ENCODE data around the gene IL3RA. TPM values are rescaled to one million over a fixed set of nuclear protein-coding genes. Genes with fewer than 3 reads are reported as not detected.

IL3RA gene
- polyA plus RNA-seq, 1 of the 3 experiments (the other 2 are of a cell fraction): not detected

DNA sequence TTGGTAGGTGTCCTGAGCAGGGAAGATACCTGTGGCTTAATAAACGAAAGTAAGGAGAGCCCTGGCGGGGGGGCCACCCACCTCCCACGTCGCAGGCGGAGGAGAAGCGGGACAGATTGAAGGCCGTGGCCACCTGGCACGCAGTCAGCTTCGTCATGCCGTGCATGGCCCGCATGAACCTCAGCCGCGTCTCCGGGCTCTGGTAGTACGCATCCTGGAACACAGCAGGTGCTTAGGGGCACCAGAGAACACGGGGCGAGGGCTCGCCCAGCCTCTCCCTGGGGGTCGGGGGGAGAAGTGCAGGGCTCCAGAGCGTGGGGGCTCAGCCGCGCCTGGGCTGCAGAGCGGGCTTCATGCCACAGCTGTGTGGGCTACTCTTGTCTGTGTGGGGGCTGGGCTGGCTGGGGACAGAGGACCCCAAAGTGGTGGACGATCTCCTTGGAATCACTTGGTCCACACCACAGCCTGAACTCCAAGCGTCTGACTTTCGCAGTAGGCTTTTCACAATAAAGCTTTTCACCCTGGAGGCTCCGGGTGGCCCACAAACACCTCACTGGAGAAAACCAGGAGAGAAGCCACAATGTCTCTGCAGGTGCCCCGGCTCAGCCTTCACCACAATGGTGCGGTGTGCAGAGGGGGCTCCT is 82.4 kb downstream of the IL3RA start:
- no peaks in the 10 kb centered on the region for H3K79me2 ChIP-seq (ENCODE audit: insufficient read depth)
- CTCF ChIA-PET: no interaction called here
- TF ChIP-seq, protein P1, sequence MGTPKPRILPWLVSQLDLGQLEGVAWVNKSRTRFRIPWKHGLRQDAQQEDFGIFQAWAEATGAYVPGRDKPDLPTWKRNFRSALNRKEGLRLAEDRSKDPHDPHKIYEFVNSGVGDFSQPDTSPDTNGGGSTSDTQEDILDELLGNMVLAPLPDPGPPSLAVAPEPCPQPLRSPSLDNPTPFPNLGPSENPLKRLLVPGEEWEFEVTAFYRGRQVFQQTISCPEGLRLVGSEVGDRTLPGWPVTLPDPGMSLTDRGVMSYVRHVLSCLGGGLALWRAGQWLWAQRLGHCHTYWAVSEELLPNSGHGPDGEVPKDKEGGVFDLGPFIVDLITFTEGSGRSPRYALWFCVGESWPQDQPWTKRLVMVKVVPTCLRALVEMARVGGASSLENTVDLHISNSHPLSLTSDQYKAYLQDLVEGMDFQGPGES (IDR thresholded peaks at IDR 0.05; ENCODE audit: low read depth, low read length): no peak
- TF ChIP-seq JUND (IDR thresholded peaks at IDR 0.05) (no peak), POLR2AphosphoS5 (IDR thresholded peaks at IDR 0.05; ENCODE audit: low read depth, low read length) (0 out of 2 replicates have a peak, but pooled peaks have one; percentile 14)
- no peaks in the 10 kb centered on the region for H3K4me1 ChIP-seq (ENCODE audit: control insufficient read depth in 1 of 2, insufficient read depth in 2 of 2, low read depth in 1 of 2, low read length in 1 of 2)
- H3K9me2 ChIP-seq: no peaks in the 10 kb centered on the region
- no peak overlapping the region for H3K4me2 ChIP-seq
- DNase-seq: no peak
- no peak overlapping the region for H3K9ac ChIP-seq
- peaks cover 0 to 22% of the 10 kb centered on the region in 2 experiments for H3K36me3 ChIP-seq (replicated peaks in 1 of 2; ENCODE audit: control insufficient read depth in 1 of 2, insufficient read depth in 2 of 2, low read length in 1 of 2)
- no peaks in the 10 kb centered on the region for H3K9me3 ChIP-seq
- H3F3A ChIP-seq (replicated peaks; ENCODE audit: insufficient read depth): peaks cover 9% of the 10 kb centered on the region
- H4K20me1 ChIP-seq (ENCODE audit: insufficient read depth): no peaks in the 10 kb centered on the region
- H3K4me3 ChIP-seq (ENCODE audit: low read depth in 2 of 2, low read length in 1 of 2): no peak overlapping the region
- 89% methylated on average over 17 of the region's 29 CpGs for WGBS (ENCODE audit: low lambda C conversion rate)
- H3K27me3 ChIP-seq (ENCODE audit: insufficient read depth): no peaks in the 10 kb centered on the region
- no peak overlapping the region for H3K27ac ChIP-seq (ENCODE audit: low read depth in 2 of 2, low read length in 1 of 2)
- POLR2A ChIA-PET: no interaction called here
- H2AFZ ChIP-seq (ENCODE audit: low read depth): no peak overlapping the region

DNA sequence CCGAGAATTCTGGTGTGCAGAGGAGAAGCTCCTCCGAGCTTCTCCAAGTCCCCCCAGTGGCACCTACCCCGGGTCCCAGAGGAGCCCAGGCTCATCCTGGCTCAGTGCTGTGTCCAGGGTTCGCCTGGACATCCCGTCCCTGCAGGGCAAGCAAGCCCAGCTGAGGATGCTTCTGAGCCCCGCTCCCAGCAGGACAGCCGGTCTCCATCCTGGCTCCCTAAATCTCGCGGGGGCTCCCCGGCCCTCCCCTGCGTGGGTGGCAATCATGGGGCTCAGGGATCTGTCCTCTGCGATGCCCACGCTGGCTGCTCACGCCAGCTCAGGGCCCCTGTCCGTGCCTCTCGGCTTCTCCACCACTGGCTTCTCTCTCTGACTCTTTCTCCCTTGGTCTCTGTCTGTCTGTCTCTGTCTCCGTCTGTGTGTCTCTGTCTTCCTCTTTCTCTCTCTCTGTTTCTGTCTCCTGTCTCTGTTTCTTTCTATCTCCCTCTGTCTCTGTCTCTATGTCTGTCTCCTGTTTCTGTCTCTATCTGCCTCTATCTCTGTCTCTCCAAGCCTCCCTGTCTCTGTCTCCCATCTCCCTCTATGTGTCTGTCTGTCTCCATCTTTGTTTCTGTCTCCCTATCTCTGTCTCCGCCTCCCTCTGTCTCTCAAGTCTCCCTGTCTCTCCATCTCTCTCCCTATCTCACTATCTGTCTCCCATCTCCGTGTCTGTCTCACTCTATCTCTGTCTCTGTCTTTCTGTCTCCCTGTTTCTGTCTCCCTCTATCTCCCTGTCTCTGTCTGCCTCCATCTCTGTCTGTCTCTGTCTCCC is 83.2 kb downstream of the IL3RA start:
- Histone ChIP-seq H3K27ac (ENCODE audit: low read depth in 2 of 2, low read length in 1 of 2) (no peak overlapping the region), H3F3A (replicated peaks; ENCODE audit: insufficient read depth) (peaks cover 9% of the 10 kb centered on the region), H3K36me3 (replicated peaks in 1 of 2; ENCODE audit: control insufficient read depth in 1 of 2, insufficient read depth in 2 of 2, low read length in 1 of 2) (peaks cover 0 to 18% of the 10 kb centered on the region in 2 experiments), H4K20me1 (ENCODE audit: insufficient read depth) (no peaks in the 10 kb centered on the region), H3K4me2 (no peak overlapping the region), H3K27me3 (ENCODE audit: insufficient read depth) (no peaks in the 10 kb centered on the region), H3K4me3 (ENCODE audit: low read depth in 2 of 2, low read length in 1 of 2) (no peak overlapping the region), H3K9me2 (no peaks in the 10 kb centered on the region), H3K9me3 (no peaks in the 10 kb centered on the region), H3K9ac (no peak overlapping the region), H3K79me2 (ENCODE audit: insufficient read depth) (no peaks in the 10 kb centered on the region), H2AFZ (ENCODE audit: low read depth) (no peak overlapping the region), H3K4me1 (ENCODE audit: control insufficient read depth in 1 of 2, insufficient read depth in 2 of 2, low read depth in 1 of 2, low read length in 1 of 2) (no peaks in the 10 kb centered on the region)
- CTCF ChIA-PET: no interaction called here
- POLR2A ChIA-PET: no interaction called here
- 87% methylated on average over 10 of the region's 19 CpGs for WGBS (ENCODE audit: low lambda C conversion rate)
- DNase-seq: no peak
- no peak for TF ChIP-seq TEAD4 (IDR thresholded peaks at IDR 0.05; ENCODE audit: borderline replicate concordance, insufficient read depth)
- TF ChIP-seq, protein P2, sequence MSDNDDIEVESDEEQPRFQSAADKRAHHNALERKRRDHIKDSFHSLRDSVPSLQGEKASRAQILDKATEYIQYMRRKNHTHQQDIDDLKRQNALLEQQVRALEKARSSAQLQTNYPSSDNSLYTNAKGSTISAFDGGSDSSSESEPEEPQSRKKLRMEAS (IDR thresholded peaks at IDR 0.05; ENCODE audit: low read depth): no peak
- TF ChIP-seq MXI1 (IDR thresholded peaks at IDR 0.05; ENCODE audit: low read depth, low read length): no peak
- TF ChIP-seq, protein P3, sequence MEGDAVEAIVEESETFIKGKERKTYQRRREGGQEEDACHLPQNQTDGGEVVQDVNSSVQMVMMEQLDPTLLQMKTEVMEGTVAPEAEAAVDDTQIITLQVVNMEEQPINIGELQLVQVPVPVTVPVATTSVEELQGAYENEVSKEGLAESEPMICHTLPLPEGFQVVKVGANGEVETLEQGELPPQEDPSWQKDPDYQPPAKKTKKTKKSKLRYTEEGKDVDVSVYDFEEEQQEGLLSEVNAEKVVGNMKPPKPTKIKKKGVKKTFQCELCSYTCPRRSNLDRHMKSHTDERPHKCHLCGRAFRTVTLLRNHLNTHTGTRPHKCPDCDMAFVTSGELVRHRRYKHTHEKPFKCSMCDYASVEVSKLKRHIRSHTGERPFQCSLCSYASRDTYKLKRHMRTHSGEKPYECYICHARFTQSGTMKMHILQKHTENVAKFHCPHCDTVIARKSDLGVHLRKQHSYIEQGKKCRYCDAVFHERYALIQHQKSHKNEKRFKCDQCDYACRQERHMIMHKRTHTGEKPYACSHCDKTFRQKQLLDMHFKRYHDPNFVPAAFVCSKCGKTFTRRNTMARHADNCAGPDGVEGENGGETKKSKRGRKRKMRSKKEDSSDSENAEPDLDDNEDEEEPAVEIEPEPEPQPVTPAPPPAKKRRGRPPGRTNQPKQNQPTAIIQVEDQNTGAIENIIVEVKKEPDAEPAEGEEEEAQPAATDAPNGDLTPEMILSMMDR (IDR thresholded peaks at IDR 0.05): no peak
- TF ChIP-seq YY1 (IDR thresholded peaks at IDR 0.05; ENCODE audit: low read depth): no peak
- TF ChIP-seq, protein P4, sequence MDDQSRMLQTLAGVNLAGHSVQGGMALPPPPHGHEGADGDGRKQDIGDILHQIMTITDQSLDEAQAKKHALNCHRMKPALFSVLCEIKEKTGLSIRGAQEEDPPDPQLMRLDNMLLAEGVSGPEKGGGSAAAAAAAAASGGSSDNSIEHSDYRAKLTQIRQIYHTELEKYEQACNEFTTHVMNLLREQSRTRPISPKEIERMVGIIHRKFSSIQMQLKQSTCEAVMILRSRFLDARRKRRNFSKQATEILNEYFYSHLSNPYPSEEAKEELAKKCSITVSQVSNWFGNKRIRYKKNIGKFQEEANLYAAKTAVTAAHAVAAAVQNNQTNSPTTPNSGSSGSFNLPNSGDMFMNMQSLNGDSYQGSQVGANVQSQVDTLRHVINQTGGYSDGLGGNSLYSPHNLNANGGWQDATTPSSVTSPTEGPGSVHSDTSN (IDR thresholded peaks at IDR 0.05): no peak
- TF ChIP-seq TCF12 (IDR thresholded peaks at IDR 0.05): no peak
- no peak for TF ChIP-seq RAD21 (IDR thresholded peaks at IDR 0.05; ENCODE audit: low read length)
- TF ChIP-seq FOSL2 (IDR thresholded peaks at IDR 0.05; ENCODE audit: borderline replicate concordance, low read depth): no peak
- TF ChIP-seq, protein P1 (IDR thresholded peaks at IDR 0.05; ENCODE audit: low read depth, low read length): no peak
- no peak for TF ChIP-seq SIN3A (IDR thresholded peaks at IDR 0.05; ENCODE audit: borderline replicate concordance, low read depth, low read length)
- TF ChIP-seq, protein P5, sequence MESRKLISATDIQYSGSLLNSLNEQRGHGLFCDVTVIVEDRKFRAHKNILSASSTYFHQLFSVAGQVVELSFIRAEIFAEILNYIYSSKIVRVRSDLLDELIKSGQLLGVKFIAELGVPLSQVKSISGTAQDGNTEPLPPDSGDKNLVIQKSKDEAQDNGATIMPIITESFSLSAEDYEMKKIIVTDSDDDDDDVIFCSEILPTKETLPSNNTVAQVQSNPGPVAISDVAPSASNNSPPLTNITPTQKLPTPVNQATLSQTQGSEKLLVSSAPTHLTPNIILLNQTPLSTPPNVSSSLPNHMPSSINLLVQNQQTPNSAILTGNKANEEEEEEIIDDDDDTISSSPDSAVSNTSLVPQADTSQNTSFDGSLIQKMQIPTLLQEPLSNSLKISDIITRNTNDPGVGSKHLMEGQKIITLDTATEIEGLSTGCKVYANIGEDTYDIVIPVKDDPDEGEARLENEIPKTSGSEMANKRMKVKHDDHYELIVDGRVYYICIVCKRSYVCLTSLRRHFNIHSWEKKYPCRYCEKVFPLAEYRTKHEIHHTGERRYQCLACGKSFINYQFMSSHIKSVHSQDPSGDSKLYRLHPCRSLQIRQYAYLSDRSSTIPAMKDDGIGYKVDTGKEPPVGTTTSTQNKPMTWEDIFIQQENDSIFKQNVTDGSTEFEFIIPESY (IDR thresholded peaks at IDR 0.05; ENCODE audit: borderline replicate concordance, low read depth): no peak
- no peak for TF ChIP-seq EP300 (IDR thresholded peaks at IDR 0.05; ENCODE audit: borderline replicate concordance in 1 of 2, low read depth in 1 of 2, low read length in 1 of 2)
- TF ChIP-seq, protein P6, sequence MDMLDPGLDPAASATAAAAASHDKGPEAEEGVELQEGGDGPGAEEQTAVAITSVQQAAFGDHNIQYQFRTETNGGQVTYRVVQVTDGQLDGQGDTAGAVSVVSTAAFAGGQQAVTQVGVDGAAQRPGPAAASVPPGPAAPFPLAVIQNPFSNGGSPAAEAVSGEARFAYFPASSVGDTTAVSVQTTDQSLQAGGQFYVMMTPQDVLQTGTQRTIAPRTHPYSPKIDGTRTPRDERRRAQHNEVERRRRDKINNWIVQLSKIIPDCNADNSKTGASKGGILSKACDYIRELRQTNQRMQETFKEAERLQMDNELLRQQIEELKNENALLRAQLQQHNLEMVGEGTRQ (IDR thresholded peaks at IDR 0.05; ENCODE audit: borderline replicate concordance, low read depth, low read length): no peak
- TF ChIP-seq SMC3 (IDR thresholded peaks at IDR 0.05; ENCODE audit: low read depth, low read length): no peak

Measured in SK-N-SH (cell line).